Hepatocyte (in vitro differentiated cells): ENCODE results near the gene RPL41. TPM values are rescaled to one million over a fixed set of nuclear protein-coding genes. Genes with fewer than 3 reads are reported as not detected.

Experiments
- DNase-seq: peaks from one replicate; pipeline ENCODE4 v3.0.0-alpha.2; 2016; ENCODE audit warnings: low spot score
- H2AFZ ChIP-seq: fragments of 200-600 bp; sonication (generic); 2 replicates; pipeline ENCODE4 v1.6.0; 2016; ENCODE audit warnings: antibody characterized with exemption, mild to moderate bottlenecking
- H3K27ac ChIP-seq: fragments of 200-600 bp; sonication (generic); 2 replicates; pipeline ENCODE4 v1.5.1; 2016; ENCODE audit warnings: mild to moderate bottlenecking
- H3K27me3 ChIP-seq: fragments of 200-600 bp; sonication (generic); 2 replicates; pipeline ENCODE4 v1.6.1; 2016
- H3K36me3 ChIP-seq: fragments of 200-600 bp; sonication (generic); replicated peaks from 2 replicates; pipeline ENCODE4 v1.5.1; 2016; ENCODE audit warnings: low read depth; ENCODE audit not compliant: insufficient read depth
- H3K4me1 ChIP-seq: fragments of 200-600 bp; sonication (generic); 2 replicates; pipeline ENCODE4 v1.5.1; 2016; ENCODE audit warnings: mild to moderate bottlenecking, moderate library complexity; ENCODE audit not compliant: insufficient read depth
- H3K4me2 ChIP-seq: fragments of 200-600 bp; sonication (generic); 2 replicates; pipeline ENCODE4 v1.6.0; 2016
- H3K4me3 ChIP-seq: fragments of 200-600 bp; sonication (generic); 2 replicates; pipeline ENCODE4 v1.5.1; 2016; ENCODE audit warnings: mild to moderate bottlenecking
- H3K79me2 ChIP-seq: fragments of 200-600 bp; sonication (generic); 2 replicates; pipeline ENCODE4 v1.6.0; 2017; ENCODE audit warnings: mild to moderate bottlenecking
- H3K9me2 ChIP-seq: fragments of 200-600 bp; sonication (generic); replicated peaks from 2 replicates; pipeline ENCODE4 v1.6.0; 2017; ENCODE audit warnings: mild to moderate bottlenecking; ENCODE audit not compliant: insufficient read depth
- H3K9me3 ChIP-seq: fragments of 200-600 bp; sonication (generic); 2 replicates; pipeline ENCODE4 v1.5.1; 2016; ENCODE audit warnings: low read depth, mild to moderate bottlenecking
- H4K20me1 ChIP-seq: fragments of 200-600 bp; sonication (generic); 2 replicates; pipeline ENCODE4 v1.6.0; 2016; ENCODE audit warnings: mild to moderate bottlenecking; ENCODE audit not compliant: insufficient read depth, poor library complexity, severe bottlenecking
- CTCF ChIP-seq: fragments of 200-600 bp; sonication (generic); IDR thresholded peaks from 2 replicates; pipeline ENCODE4 v1.5.1; 2016; ENCODE audit warnings: antibody characterized with exemption, mild to moderate bottlenecking; ENCODE audit not compliant: poor library complexity
- EZH2 ChIP-seq: fragments of 200-600 bp; sonication (generic); IDR thresholded peaks from 2 replicates; pipeline ENCODE4 v1.6.1; 2016; ENCODE audit warnings: antibody characterized with exemption, mild to moderate bottlenecking, borderline replicate concordance
- EZH2phosphoT487 ChIP-seq: fragments of 200-600 bp; sonication (generic); IDR thresholded peaks from one replicate; pipeline ENCODE4 v1.6.1; 2018; ENCODE audit warnings: antibody characterized with exemption, mild to moderate bottlenecking, low read depth, moderate library complexity; ENCODE audit not compliant: unreplicated experiment, severe bottlenecking
- WGBS: methylation state at CpG from one replicate; pipeline ENCODE4 v1.1.6; 2016; ENCODE audit warnings: low lambda C conversion rate; ENCODE audit errors: missing lambda C conversion rate; 5-methylcytosine and 5-hydroxymethylcytosine counted together
- polyA plus RNA-seq: library from polyadenylated mRNA; unstranded; fragments of >200 nt; fragmentation: Nextera tagmentation; extraction: Ambion mirVana; gene quantifications from 2 replicates; pipeline ENCODE4 v1.2.1, GENCODE V29; 2016
- total RNA-seq: library from RNA; depleted of rRNA; stranded (reverse); fragments of >200 nt; gene quantifications from 2 replicates; pipeline ENCODE4 v1.2.3, GENCODE V29; 2014

Gene RPL41
- total and polyA plus RNA-seq, 2 experiments from 2014 or later = 2,240 to 2,801 TPM

DNA sequence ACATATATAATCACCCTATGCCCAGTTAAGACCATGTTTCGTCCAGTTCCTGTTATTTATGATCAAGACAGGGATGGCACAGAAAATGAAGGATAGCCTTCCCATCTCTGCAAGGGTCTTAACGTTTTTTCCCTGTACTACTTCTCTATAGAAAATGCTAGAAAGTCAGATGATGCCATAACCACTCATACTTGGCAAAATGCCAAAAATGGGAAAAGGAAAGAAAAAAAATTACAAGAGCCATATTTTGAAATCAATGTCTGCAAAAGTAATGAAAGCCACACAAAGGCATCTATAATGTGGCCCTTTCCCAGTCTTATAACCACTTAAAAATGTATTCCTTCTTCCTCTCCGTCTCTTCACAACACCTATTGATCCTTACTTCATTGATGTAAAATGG lies 34.1 kb downstream of the RPL41 start:
- Histone ChIP-seq H2AFZ (no peak overlapping the region), H3K9me3 (no peaks in the 10 kb centered on the region), H3K79me2 (peaks cover 19% of the 10 kb centered on the region), H3K4me3 (no peak overlapping the region), H3K4me2 (no peak overlapping the region), H3K27ac (no peak overlapping the region), H4K20me1 (no peaks in the 10 kb centered on the region), H3K36me3 (no peaks in the 10 kb centered on the region), H3K9me2 (no peaks in the 10 kb centered on the region), H3K27me3 (no peaks in the 10 kb centered on the region), H3K4me1 (peaks cover 27% of the 10 kb centered on the region)
- WGBS = 73% methylated on average over 3 of the region's 3 CpGs
- DNase-seq = no peak
- TF ChIP-seq EZH2phosphoT487 (no peak), CTCF (no peak), EZH2 (no peak)

DNA sequence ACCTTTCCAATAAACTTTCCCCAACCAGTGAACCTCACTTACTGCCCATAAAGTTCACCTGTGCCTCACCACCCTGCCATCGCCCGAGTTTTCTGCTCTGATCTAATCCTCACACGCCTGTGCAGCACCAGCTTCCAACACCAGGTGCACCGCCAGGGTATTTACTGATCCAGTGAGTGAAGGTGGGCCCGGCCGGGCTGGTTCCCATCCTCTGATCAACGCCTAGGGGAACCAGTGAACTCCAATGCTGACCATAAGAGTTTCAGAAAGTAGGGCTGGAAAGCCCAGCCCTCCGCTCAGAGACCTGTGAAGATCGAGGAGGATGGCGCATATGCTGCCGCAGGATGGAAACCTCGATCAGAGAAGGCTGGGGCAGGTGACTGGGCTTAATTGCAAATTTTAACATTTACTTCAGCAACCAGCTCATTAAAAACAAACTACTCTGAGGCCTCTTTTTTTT lies 35.3 kb downstream of the RPL41 start:
- Histone ChIP-seq H3K4me3 (peak overlapping the region; percentile 76), H3K79me2 (peaks cover 19% of the 10 kb centered on the region), H3K27ac (peak overlapping the region; percentile 95), H3K4me2 (peak overlapping the region; percentile 91), H4K20me1 (no peaks in the 10 kb centered on the region), H3K4me1 (peaks cover 20% of the 10 kb centered on the region), H2AFZ (peak overlapping the region; percentile 82), H3K27me3 (no peaks in the 10 kb centered on the region), H3K9me3 (no peaks in the 10 kb centered on the region), H3K36me3 (no peaks in the 10 kb centered on the region), H3K9me2 (no peaks in the 10 kb centered on the region)
- 10% methylated on average over 12 of the region's 12 CpGs for WGBS
- peak; percentile 82 for DNase-seq
- TF ChIP-seq CTCF (peak; percentile 32), EZH2phosphoT487 (no peak)

- Histone ChIP-seq H2AFZ (peak within 1 kb of the TSS; percentile 82), H3K4me2 (peak within 1 kb of the TSS; percentile 91), H3K9me3 (no peaks in the 10 kb centered on the region), H3K4me3 (peak within 1 kb of the TSS; percentile 76), H4K20me1 (no peaks in the 10 kb centered on the region), H3K79me2 (peaks cover 19% of the 10 kb centered on the region), H3K27me3 (no peaks in the 10 kb centered on the region), H3K27ac (peak within 1 kb of the TSS; percentile 95), H3K36me3 (no peaks in the 10 kb centered on the region), H3K9me2 (no peaks in the 10 kb centered on the region), H3K4me1 (peaks cover 20% of the 10 kb centered on the region)
- WGBS = under 1% methylated on average over 22 of the region's 37 CpGs
- TF ChIP-seq EZH2 (no peak), EZH2phosphoT487 (no peak), CTCF (no peak)
- peak; percentile 96 for DNase-seq
Observed at GRCh38 chr12:56152132-56152755, 35.8 kb downstream of the RPL41 start, which contains the start of gene MYL6B. Gene MYL6B, plus strand, starts transcription at chr12:56152587. Its CDS starts 1,332 bp downstream, at chr12:56153919.
